Tibial nerve (tissue), 4 donors: Measurements from ENCODE around the gene FANCC. TPM values are rescaled to one million over a fixed set of nuclear protein-coding genes. Genes with fewer than 3 reads are reported as not detected.

Source experiments
- DNase-seq, 2 donors: peaks; one replicate each; pipeline ENCODE4 v3.0.0-alpha.2; 2019; ENCODE audit warnings: low spot score in 2 of 2
- H3K27ac ChIP-seq, 4 donors: fragments of 200-600 bp; sonication (generic) in 3 of 4; one replicate each; pipeline ENCODE4 v1.5.1; 2017 to 2019; ENCODE audit warnings: mild to moderate bottlenecking in 1 of 4
- H3K27me3 ChIP-seq, 2 donors: fragments of 200-600 bp; sonication (generic) in 1 of 2; one replicate each; pipeline versions ENCODE4 v1.5.1 to v1.6.0; 2017 to 2019
- H3K36me3 ChIP-seq, 3 donors: fragments of 200-600 bp; sonication (generic); one replicate each; pipeline ENCODE4 v1.5.1; 2018 to 2019
- H3K4me1 ChIP-seq, 4 donors: fragments of 200-600 bp; sonication (generic) in 3 of 4; one replicate each; pipeline ENCODE4 v1.5.1; 2017 to 2019
- H3K4me3 ChIP-seq, 4 donors: fragments of 200-600 bp; sonication (generic) in 3 of 4; one replicate each; pipeline ENCODE4 v1.5.1; 2017 to 2019; ENCODE audit warnings: mild to moderate bottlenecking in 1 of 4, moderate library complexity in 1 of 4
- H3K9me3 ChIP-seq, 4 donors: fragments of 200-600 bp; sonication (generic) in 3 of 4; one replicate each; pipeline ENCODE4 v1.5.1; 2017 to 2019
- CTCF ChIP-seq, 5 experiments: fragments of 200-600 bp in 3 of 5; fragments of 450-650 bp in 2 of 5; sonication (generic) in 3 of 5; IDR thresholded peaks; one replicate each; pipeline ENCODE4 v1.5.1; 2016 to 2019; ENCODE audit warnings: antibody characterized with exemption in 5 of 5, mild to moderate bottlenecking in 3 of 5, moderate library complexity in 2 of 5
- EP300 ChIP-seq, 2 donors: sonication (generic); formaldehyde crosslinking; IDR thresholded peaks; one replicate each; pipeline ENCODE4 v1.6.1; 2017; ENCODE audit warnings: antibody characterized with exemption in 2 of 2, mild to moderate bottlenecking in 1 of 2
- POLR2A ChIP-seq, 2 donors: fragments of 450-650 bp; IDR thresholded peaks; one replicate each; pipeline ENCODE4 v1.6.1; 2017; ENCODE audit warnings: antibody characterized with exemption in 2 of 2, mild to moderate bottlenecking in 2 of 2, moderate library complexity in 2 of 2
- WGBS, 2 donors: methylation state at CpG; one replicate each; pipeline ENCODE4 v1.1.5; 2018; 5-methylcytosine and 5-hydroxymethylcytosine counted together
- total RNA-seq, 4 donors: library from RNA; depleted of rRNA; stranded (reverse); fragments of >200 nt; gene quantifications; one replicate each; pipeline ENCODE4 v1.1.0, GENCODE V29; 2016

The FANCC gene
- total RNA-seq, 4 donors from 2014 or later: 6.5 to 12.6 (median 10.2) TPM

GRCh38 chr9:95181226-95181818 lies 136.2 kb downstream of the FANCC start:
- H3K9me3 ChIP-seq: no peaks in the 10 kb centered on the region
- H3K4me3 ChIP-seq: no peak overlapping the region
- H3K27me3 ChIP-seq: no peaks in the 10 kb centered on the region
- no peaks in the 10 kb centered on the region for H3K36me3 ChIP-seq
- 74 to 77% methylated on average over 3 of the region's 3 CpGs for WGBS, 2 donors
- TF ChIP-seq POLR2A (IDR thresholded peaks at IDR 0.05) (no peak), CTCF (IDR thresholded peaks at IDR 0.05) (peak in 4 of 5 experiments; percentile 33 to 42 (median 40))
- peaks cover 0 to 13% (median 0%) of the 10 kb centered on the region in 4 donors for H3K4me1 ChIP-seq
- no peak overlapping the region for H3K27ac ChIP-seq
- DNase-seq: no peak

GRCh38 chr9:95177617-95178016 lies 139.9 kb downstream of the FANCC start:
- DNase-seq: no peak
- Histone ChIP-seq H3K4me1 (peaks cover 0 to 6% (median 0%) of the 10 kb centered on the region in 4 donors), H3K4me3 (no peak overlapping the region), H3K27ac (no peak overlapping the region), H3K27me3 (no peaks in the 10 kb centered on the region), H3K36me3 (no peaks in the 10 kb centered on the region), H3K9me3 (no peaks in the 10 kb centered on the region)
- no peak for TF ChIP-seq CTCF (IDR thresholded peaks at IDR 0.05)
- no peak for TF ChIP-seq POLR2A (IDR thresholded peaks at IDR 0.05)
- no peak for TF ChIP-seq EP300 (IDR thresholded peaks at IDR 0.05)
- WGBS, 2 donors: 79 to 94% methylated on average over 3 of the region's 3 CpGs

- no peaks in the 10 kb centered on the region for H3K27me3 ChIP-seq
- no peak overlapping the region for H3K4me3 ChIP-seq
- no peaks in the 10 kb centered on the region for H3K36me3 ChIP-seq
- no peaks in the 10 kb centered on the region for H3K9me3 ChIP-seq
- H3K27ac ChIP-seq: no peak overlapping the region
- DNase-seq: no peak
- 86 to 93% methylated on average over 4 of the region's 4 CpGs for WGBS, 2 donors
- TF ChIP-seq EP300 (IDR thresholded peaks at IDR 0.05) (no peak), CTCF (IDR thresholded peaks at IDR 0.05) (no peak), POLR2A (IDR thresholded peaks at IDR 0.05) (no peak)
- H3K4me1 ChIP-seq: peaks cover 0 to 5% (median 0%) of the 10 kb centered on the region in 4 donors
Measured at GRCh38 chr9:95176755-95177319, 140.7 kb downstream of the FANCC start.

GRCh38 chr9:95175523-95175922 lies 142.0 kb downstream of the FANCC start:
- Histone ChIP-seq H3K36me3 (no peaks in the 10 kb centered on the region), H3K27ac (no peak overlapping the region), H3K4me1 (peaks cover 0 to 9% (median 0%) of the 10 kb centered on the region in 4 donors), H3K27me3 (no peaks in the 10 kb centered on the region), H3K4me3 (no peak overlapping the region), H3K9me3 (no peaks in the 10 kb centered on the region)
- 85 to 90% methylated on average over 6 to 8 of the region's 8 CpGs for WGBS, 2 donors
- DNase-seq: no peak
- no peak for TF ChIP-seq POLR2A (IDR thresholded peaks at IDR 0.05)

- TF ChIP-seq CTCF (IDR thresholded peaks at IDR 0.05) (no peak), EP300 (IDR thresholded peaks at IDR 0.05) (no peak), POLR2A (IDR thresholded peaks at IDR 0.05) (no peak)
- peaks cover 0 to 9% (median 0%) of the 10 kb centered on the region in 4 donors for H3K4me1 ChIP-seq
- no peaks in the 10 kb centered on the region for H3K27me3 ChIP-seq
- no peak for DNase-seq
- H3K9me3 ChIP-seq: no peaks in the 10 kb centered on the region
- peaks cover 0 to 5% (median 0%) of the 10 kb centered on the region in 3 donors for H3K36me3 ChIP-seq
- no peak overlapping the region for H3K27ac ChIP-seq
- no peak overlapping the region for H3K4me3 ChIP-seq
- 61 to 83% methylated on average over 1 of the region's 1 CpG for WGBS, 2 donors
Measured at GRCh38 chr9:95174038-95174437, 143.5 kb downstream of the FANCC start.
